AG04449 (cell line): Measurements from ENCODE around the gene RAD51B.
A peak's percentile ranks its signal among the peaks of the same experiment; 100 is the strongest.

Experiments
- CTCF ChIA-PET: fragments of 350-600 bp; formaldehyde crosslinking; extraction: SDS; loops from one replicate; lab custom pipeline; 2021; ENCODE audit warnings: antibody characterized with exemption; lab: Yijun Ruan, JAX
- POLR2A ChIA-PET: fragments of 400-600, 350-600 bp; formaldehyde crosslinking; extraction: SDS; loops from one replicate; lab custom pipeline; 2020; ENCODE audit warnings: antibody characterized with exemption, inconsistent platforms; lab: Yijun Ruan, JAX
- DNase-seq: peaks from one replicate; pipeline ENCODE4 v3.0.0-alpha.2; 2010; ENCODE audit warnings: low read depth, low spot score
- H3K4me3 ChIP-seq: 2 replicates; pipeline ENCODE4 v1.5.1; 2011; ENCODE audit warnings: low read depth, mild to moderate bottlenecking, control low read depth, low read length
- CTCF ChIP-seq: IDR thresholded peaks from one replicate; pipeline ENCODE4 v1.5.1; 2011; ENCODE audit warnings: mild to moderate bottlenecking, moderate library complexity, low read length, control low read depth, inconsistent platforms; ENCODE audit not compliant: insufficient read depth; ENCODE audit errors: missing control alignments

RAD51B gene

GRCh38 chr14:67999290-67999689, 179.7 kb downstream of the RAD51B start:
- no peak overlapping the region for H3K4me3 ChIP-seq
- no peak for TF ChIP-seq CTCF
- peak; percentile 2 for DNase-seq
- CTCF ChIA-PET: no interaction called here
- POLR2A ChIA-PET: no interaction called here

GRCh38 chr14:67999705-68000384, 180.3 kb downstream of the RAD51B start:
- no peak for TF ChIP-seq CTCF
- DNase-seq: peak; percentile 37
- ChIA-PET CTCF (no interaction called here), POLR2A (no interaction called here)
- H3K4me3 ChIP-seq: no peak overlapping the region

GRCh38 chr14:68000511-68000910, 180.9 kb downstream of the RAD51B start:
- no peak overlapping the region for H3K4me3 ChIP-seq
- TF ChIP-seq CTCF: no peak
- no peak for DNase-seq
- CTCF ChIA-PET: interaction anchor here (0.6 kb wide), 1 partner anchor 115 kb away, joined by 3 read pairs; no protein-coding TSS in a partner anchor
- POLR2A ChIA-PET: no interaction called here

- no peak for DNase-seq
- TF ChIP-seq CTCF: no peak
- ChIA-PET CTCF (no interaction called here), POLR2A (no interaction called here)
- H3K4me3 ChIP-seq: no peak overlapping the region
Observed at GRCh38 chr14:68008491-68008890, 188.9 kb downstream of the RAD51B start.

- no peak for TF ChIP-seq CTCF
- CTCF ChIA-PET: interaction anchor here (1.8 kb wide), 1 partner anchor 10 kb away, joined by 6 read pairs; no protein-coding TSS in a partner anchor
- peak; percentile 36 for DNase-seq
- H3K4me3 ChIP-seq: no peak overlapping the region
- POLR2A ChIA-PET: no interaction called here
Observed at GRCh38 chr14:68011406-68012028, 191.9 kb downstream of the RAD51B start.

- no peak overlapping the region for H3K4me3 ChIP-seq
- no peak for DNase-seq
- POLR2A ChIA-PET: no interaction called here
- TF ChIP-seq CTCF: no peak
- CTCF ChIA-PET: no interaction called here
Observed at GRCh38 chr14:68012871-68013270, 193.3 kb downstream of the RAD51B start.
